ENCODE measurements around the gene MNX1.

MNX1 gene

GRCh38 chr7:157044147-157044687 is 33.8 kb upstream of the MNX1 start:
- Histone ChIP-seq H3K27me3 (ENCODE audit: control insufficient read depth, insufficient read depth, low read length) (peaks cover 47% of the 10 kb centered on the region), H3K4me3 (ENCODE audit: low read length) (no peak overlapping the region), H3K9ac (ENCODE audit: low read length) (no peak overlapping the region)

GRCh38 chr7:157043745-157044144 is 33.3 kb upstream of the MNX1 start:
- no peak overlapping the region for H3K4me3 ChIP-seq (ENCODE audit: low read length)
- no peaks in the 10 kb centered on the region for H3K9me3 ChIP-seq (ENCODE audit: control insufficient read depth, low read length)
- H3K4me1 ChIP-seq (ENCODE audit: control insufficient read depth, insufficient read depth, low read length), result no peaks in the 10 kb centered on the region
- H3K9ac ChIP-seq (ENCODE audit: low read length), result no peak overlapping the region
- peaks cover 47% of the 10 kb centered on the region for H3K27me3 ChIP-seq (ENCODE audit: control insufficient read depth, insufficient read depth, low read length)
- no peaks in the 10 kb centered on the region for H3K36me3 ChIP-seq (ENCODE audit: control insufficient read depth, insufficient read depth, low read length)

More at GRCh38 chr7:157044147-157044687, 33.8 kb upstream of the MNX1 start:
- Histone ChIP-seq H3K9me3 (ENCODE audit: control insufficient read depth, low read length) (no peaks in the 10 kb centered on the region), H3K36me3 (ENCODE audit: control insufficient read depth, insufficient read depth, low read length) (no peaks in the 10 kb centered on the region), H3K4me1 (ENCODE audit: control insufficient read depth, insufficient read depth, low read length) (no peaks in the 10 kb centered on the region)

GRCh38 chr7:157041514-157042277 is 31.2 kb upstream of the MNX1 start:
- H3K36me3 ChIP-seq (ENCODE audit: control insufficient read depth, insufficient read depth, low read length), result no peaks in the 10 kb centered on the region
- no peaks in the 10 kb centered on the region for H3K9me3 ChIP-seq (ENCODE audit: control insufficient read depth, low read length)
- no peak overlapping the region for H3K9ac ChIP-seq (ENCODE audit: low read length)
- peaks cover 49% of the 10 kb centered on the region for H3K27me3 ChIP-seq (ENCODE audit: control insufficient read depth, insufficient read depth, low read length)
- H3K4me1 ChIP-seq (ENCODE audit: control insufficient read depth, insufficient read depth, low read length), result no peaks in the 10 kb centered on the region
- H3K4me3 ChIP-seq (ENCODE audit: low read length), result no peak overlapping the region

DNA sequence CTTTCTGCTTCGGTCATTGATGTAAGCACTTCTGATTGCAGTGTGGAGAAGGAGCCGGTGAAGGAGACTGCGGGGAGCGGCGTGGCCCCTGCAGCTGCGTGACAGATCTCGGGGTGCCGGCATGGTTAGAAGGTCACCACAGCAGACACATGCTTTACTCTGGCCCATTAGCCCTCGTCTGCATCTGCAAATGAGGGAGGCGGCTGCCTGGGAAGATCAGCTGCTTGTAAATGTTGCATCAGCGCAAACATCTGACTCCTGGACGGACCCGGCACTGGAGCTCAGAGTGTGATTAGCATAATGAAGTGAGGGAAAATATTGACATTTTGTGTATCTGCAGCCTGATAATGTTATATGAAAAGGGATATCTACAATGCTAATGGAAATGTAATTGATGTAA is 30.5 kb upstream of the MNX1 start:
- Histone ChIP-seq H3K4me3 (ENCODE audit: low read length) (no peak overlapping the region), H3K27me3 (ENCODE audit: control insufficient read depth, insufficient read depth, low read length) (peaks cover 48% of the 10 kb centered on the region), H3K4me1 (ENCODE audit: control insufficient read depth, insufficient read depth, low read length) (no peaks in the 10 kb centered on the region), H3K36me3 (ENCODE audit: control insufficient read depth, insufficient read depth, low read length) (no peaks in the 10 kb centered on the region), H3K9me3 (ENCODE audit: control insufficient read depth, low read length) (no peaks in the 10 kb centered on the region), H3K9ac (ENCODE audit: low read length) (no peak overlapping the region)

- Histone ChIP-seq H3K36me3 (ENCODE audit: control insufficient read depth, insufficient read depth, low read length) (no peaks in the 10 kb centered on the region), H3K27me3 (ENCODE audit: control insufficient read depth, insufficient read depth, low read length) (peaks cover 29% of the 10 kb centered on the region), H3K4me3 (ENCODE audit: low read length) (no peak overlapping the region), H3K9ac (ENCODE audit: low read length) (no peak overlapping the region), H3K9me3 (ENCODE audit: control insufficient read depth, low read length) (no peaks in the 10 kb centered on the region), H3K4me1 (ENCODE audit: control insufficient read depth, insufficient read depth, low read length) (no peaks in the 10 kb centered on the region)
Observed at GRCh38 chr7:157037635-157038034, 27.2 kb upstream of the MNX1 start.

DNA sequence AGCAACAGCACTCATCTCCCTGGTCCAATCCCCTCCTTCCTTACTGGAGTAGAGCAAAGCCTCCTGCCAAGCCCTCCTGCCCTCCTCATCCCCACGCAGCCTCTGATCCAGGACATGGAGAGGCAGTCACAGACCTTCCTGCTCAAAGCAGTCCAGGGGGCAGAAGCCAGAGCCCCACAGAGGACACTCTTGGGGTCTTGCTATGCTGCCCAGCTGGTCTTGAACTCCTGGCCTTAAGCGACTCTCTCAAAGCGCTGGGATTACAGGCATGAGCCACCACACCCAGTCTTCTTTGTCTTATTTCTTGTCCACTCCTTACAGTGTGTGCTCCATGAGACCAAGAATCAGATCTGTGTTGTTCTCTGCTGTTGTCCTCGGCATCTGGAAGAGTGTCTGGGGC is 26.6 kb upstream of the MNX1 start:
- Histone ChIP-seq H3K9me3 (ENCODE audit: control insufficient read depth, low read length) (no peaks in the 10 kb centered on the region), H3K9ac (ENCODE audit: low read length) (no peak overlapping the region), H3K4me3 (ENCODE audit: low read length) (no peak overlapping the region), H3K4me1 (ENCODE audit: control insufficient read depth, insufficient read depth, low read length) (no peaks in the 10 kb centered on the region), H3K36me3 (ENCODE audit: control insufficient read depth, insufficient read depth, low read length) (no peaks in the 10 kb centered on the region), H3K27me3 (ENCODE audit: control insufficient read depth, insufficient read depth, low read length) (peaks cover 29% of the 10 kb centered on the region)

GRCh38 chr7:157035979-157036378 is 25.5 kb upstream of the MNX1 start:
- Histone ChIP-seq H3K4me1 (ENCODE audit: control insufficient read depth, insufficient read depth, low read length) (no peaks in the 10 kb centered on the region), H3K4me3 (ENCODE audit: low read length) (no peak overlapping the region), H3K36me3 (ENCODE audit: control insufficient read depth, insufficient read depth, low read length) (no peaks in the 10 kb centered on the region), H3K9me3 (ENCODE audit: control insufficient read depth, low read length) (no peaks in the 10 kb centered on the region), H3K9ac (ENCODE audit: low read length) (no peak overlapping the region), H3K27me3 (ENCODE audit: control insufficient read depth, insufficient read depth, low read length) (peaks cover 24% of the 10 kb centered on the region)

DNA sequence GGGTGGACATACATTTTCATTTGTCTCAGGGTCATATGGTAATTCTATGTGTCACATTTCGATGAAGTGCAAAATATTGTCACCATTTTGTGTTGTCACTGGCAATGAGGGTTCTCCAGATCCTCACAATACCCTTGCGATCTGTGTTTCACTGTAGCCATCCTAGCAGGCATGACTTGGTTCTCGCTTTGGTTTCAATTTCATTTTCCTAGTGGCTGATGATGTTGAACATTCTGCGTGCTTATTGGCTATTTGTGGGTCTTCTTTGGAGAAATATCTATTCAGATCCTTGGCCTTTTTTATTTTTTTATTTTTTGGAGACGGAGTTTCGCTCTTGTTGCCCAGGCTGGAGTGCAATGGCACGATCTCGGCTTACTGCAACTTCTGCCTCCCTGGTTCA is 24.8 kb upstream of the MNX1 start:
- Histone ChIP-seq H3K9ac (ENCODE audit: low read length) (no peak overlapping the region), H3K4me1 (ENCODE audit: control insufficient read depth, insufficient read depth, low read length) (no peaks in the 10 kb centered on the region), H3K9me3 (ENCODE audit: control insufficient read depth, low read length) (no peaks in the 10 kb centered on the region), H3K36me3 (ENCODE audit: control insufficient read depth, insufficient read depth, low read length) (no peaks in the 10 kb centered on the region), H3K27me3 (ENCODE audit: control insufficient read depth, insufficient read depth, low read length) (peaks cover 20% of the 10 kb centered on the region), H3K4me3 (ENCODE audit: low read length) (no peak overlapping the region)

DNA sequence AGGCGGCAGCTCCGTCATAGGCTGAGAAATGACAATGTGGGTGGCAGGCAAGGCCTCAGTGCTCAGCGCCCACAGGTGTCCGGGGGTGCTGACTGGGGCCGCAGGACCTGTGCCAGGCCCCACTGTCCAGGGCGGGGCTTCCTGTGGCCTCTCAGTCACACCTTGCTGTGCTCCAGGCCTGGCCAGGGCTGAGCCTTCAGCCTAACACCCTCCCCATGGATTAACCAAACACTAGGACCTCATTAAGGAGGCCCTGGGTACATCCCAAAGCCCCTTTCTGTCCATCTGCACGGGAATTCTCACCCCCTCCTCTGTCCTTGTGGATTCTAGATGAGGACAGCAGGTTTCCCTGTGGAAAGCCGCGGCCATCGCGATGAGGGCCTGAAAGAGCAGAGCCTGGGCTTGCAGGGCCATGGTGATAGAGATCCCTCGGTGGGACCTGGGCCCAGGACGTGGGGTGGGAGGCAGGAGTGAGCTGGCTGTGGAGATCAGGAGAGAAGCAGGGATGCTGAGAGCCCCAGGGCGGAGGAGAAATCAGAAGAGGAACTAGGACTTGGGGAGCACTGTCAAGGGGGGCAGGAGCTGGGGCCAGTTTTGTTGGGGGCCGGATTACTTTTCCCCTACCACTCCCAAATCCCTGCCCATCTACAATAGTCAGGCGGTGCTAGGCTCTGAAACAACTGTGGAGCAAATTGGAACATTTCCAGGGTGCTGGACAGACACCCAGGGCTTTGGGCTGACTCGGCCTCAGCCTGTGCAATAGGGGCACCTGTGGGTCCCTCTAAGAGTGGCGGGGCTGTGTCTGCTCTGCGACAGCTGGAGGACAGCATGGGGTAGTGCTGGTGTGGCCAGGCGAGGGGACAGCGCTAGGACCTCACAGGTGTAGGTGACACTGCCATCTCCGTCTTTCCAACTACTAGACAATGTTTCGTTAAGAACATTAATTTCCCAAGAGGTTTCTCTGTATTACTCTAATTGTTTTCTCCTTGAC is 23.3 kb upstream of the MNX1 start:
- Histone ChIP-seq H3K27me3 (ENCODE audit: control insufficient read depth, insufficient read depth, low read length) (peaks cover 18% of the 10 kb centered on the region), H3K9ac (ENCODE audit: low read length) (no peak overlapping the region), H3K4me1 (ENCODE audit: control insufficient read depth, insufficient read depth, low read length) (no peaks in the 10 kb centered on the region), H3K4me3 (ENCODE audit: low read length) (no peak overlapping the region), H3K9me3 (ENCODE audit: control insufficient read depth, low read length) (no peaks in the 10 kb centered on the region), H3K36me3 (ENCODE audit: control insufficient read depth, insufficient read depth, low read length) (no peaks in the 10 kb centered on the region)

- Histone ChIP-seq H3K4me3 (ENCODE audit: low read length) (no peak overlapping the region), H3K9ac (ENCODE audit: low read length) (no peak overlapping the region), H3K27me3 (ENCODE audit: control insufficient read depth, insufficient read depth, low read length) (peaks cover 26% of the 10 kb centered on the region), H3K4me1 (ENCODE audit: control insufficient read depth, insufficient read depth, low read length) (no peaks in the 10 kb centered on the region), H3K9me3 (ENCODE audit: control insufficient read depth, low read length) (no peaks in the 10 kb centered on the region), H3K36me3 (ENCODE audit: control insufficient read depth, insufficient read depth, low read length) (no peaks in the 10 kb centered on the region)
Observed at GRCh38 chr7:157032644-157033482, 22.4 kb upstream of the MNX1 start.

DNA sequence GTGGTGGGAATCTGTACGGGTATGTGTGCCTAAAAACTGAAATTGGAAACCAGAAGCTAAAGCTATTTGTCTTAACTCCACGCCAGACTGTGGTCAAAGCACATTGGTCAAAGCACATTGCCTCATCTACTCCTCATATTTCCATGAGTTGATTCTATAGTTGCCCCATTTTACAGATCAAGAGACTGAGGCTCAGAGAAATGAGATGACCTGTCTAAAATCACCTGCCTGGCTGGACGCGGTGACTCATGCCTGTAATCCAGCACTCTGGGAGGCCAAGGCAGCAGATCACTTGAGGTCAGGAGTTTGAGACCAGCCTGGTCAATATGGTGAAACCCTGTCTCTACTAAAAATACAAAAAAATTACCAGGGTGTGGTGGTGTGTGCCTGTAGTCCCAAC is 21.7 kb upstream of the MNX1 start:
- Histone ChIP-seq H3K4me3 (ENCODE audit: low read length) (no peak overlapping the region), H3K9ac (ENCODE audit: low read length) (no peak overlapping the region), H3K4me1 (ENCODE audit: control insufficient read depth, insufficient read depth, low read length) (no peaks in the 10 kb centered on the region), H3K9me3 (ENCODE audit: control insufficient read depth, low read length) (no peaks in the 10 kb centered on the region), H3K36me3 (ENCODE audit: control insufficient read depth, insufficient read depth, low read length) (no peaks in the 10 kb centered on the region), H3K27me3 (ENCODE audit: control insufficient read depth, insufficient read depth, low read length) (peaks cover 29% of the 10 kb centered on the region)

All from mucosa of stomach (tissue), 1 donor.